CD4-positive, alpha-beta memory T cell (primary cell): ENCODE results near the gene ACAA1. TPM values are rescaled to one million over a fixed set of nuclear protein-coding genes. Genes with fewer than 3 reads are reported as not detected.

Source experiments
- CTCF ChIA-PET: fragments of 350-600 bp; sonication (Branson Sonifier 250); formaldehyde crosslinking; loops from one replicate; lab custom pipeline; 2021; ENCODE audit warnings: inconsistent platforms; ENCODE audit not compliant: partially characterized antibody; lab: Charles Lee
- POLR2A ChIA-PET: fragments of 350-600 bp; sonication (Branson Sonifier 250); formaldehyde crosslinking; loops from one replicate; lab custom pipeline; 2021; ENCODE audit not compliant: partially characterized antibody; lab: Charles Lee
- DNase-seq, 5 donors: peaks; one replicate each; pipeline versions ENCODE4 v3.0.0 to v3.0.0-alpha.2; 2020 to 2022; ENCODE audit warnings: mixed read lengths in 1 of 5
- H3K27ac ChIP-seq: one replicate; pipeline ENCODE4 v1.7.0; 2013; ENCODE audit warnings: low read depth, low read length
- H3K27me3 ChIP-seq: 2 replicates; pipeline ENCODE4 v1.7.0; 2013; ENCODE audit warnings: mild to moderate bottlenecking, low read length, moderate library complexity; ENCODE audit not compliant: insufficient read depth
- H3K36me3 ChIP-seq: 2 replicates; pipeline ENCODE4 v1.7.0; 2013; ENCODE audit warnings: mild to moderate bottlenecking, low read length, moderate library complexity; ENCODE audit not compliant: insufficient read depth
- H3K4me1 ChIP-seq: 2 replicates; pipeline ENCODE4 v1.7.0; 2013; ENCODE audit warnings: mild to moderate bottlenecking, low read length, moderate library complexity; ENCODE audit not compliant: insufficient read depth
- H3K4me3 ChIP-seq, 2 donors: one replicate each; pipeline ENCODE4 v1.7.0; 2013; ENCODE audit warnings: low read length in 2 of 2, mild to moderate bottlenecking in 1 of 2
- H3K9me3 ChIP-seq, 2 donors: one replicate each; pipeline ENCODE4 v1.7.0; 2013; ENCODE audit warnings: low read length in 2 of 2, control low read depth in 1 of 2; ENCODE audit not compliant: control insufficient read depth in 1 of 2
- H3K27ac Mint-ChIP-seq, 7 donors: one replicate each; pipeline ENCODE4 v1.8.0; 2020 to 2021; ENCODE audit warnings: mixed read lengths in 7 of 7, mild to moderate bottlenecking in 6 of 7, inconsistent platforms in 3 of 7, moderate library complexity in 3 of 7
- H3K27me3 Mint-ChIP-seq, 2 donors: one replicate each; pipeline ENCODE4 v1.8.0; 2020 to 2021; ENCODE audit warnings: mixed read lengths in 2 of 2
- H3K36me3 Mint-ChIP-seq, 2 donors: one replicate each; pipeline ENCODE4 v1.8.0; 2020 to 2021; ENCODE audit warnings: mixed read lengths in 2 of 2, inconsistent platforms in 1 of 2, mild to moderate bottlenecking in 1 of 2
- H3K4me1 Mint-ChIP-seq, 4 donors: one replicate each; pipeline ENCODE4 v1.8.0; 2020 to 2021; ENCODE audit warnings: mixed read lengths in 4 of 4, mild to moderate bottlenecking in 1 of 4
- H3K4me3 Mint-ChIP-seq, 8 donors: one replicate each; pipeline ENCODE4 v1.8.0; 2020 to 2021; ENCODE audit warnings: mixed read lengths in 8 of 8, mild to moderate bottlenecking in 7 of 8, moderate library complexity in 6 of 8, inconsistent platforms in 3 of 8
- H3K9me3 Mint-ChIP-seq, 8 donors: one replicate each; pipeline ENCODE4 v1.8.0; 2020 to 2021; ENCODE audit warnings: mixed read lengths in 8 of 8, mild to moderate bottlenecking in 5 of 8, inconsistent platforms in 3 of 8, moderate library complexity in 1 of 8
- intact Hi-C: fragments of 100-400 bp; cut with micrococcal nuclease; formaldehyde crosslinking; loops from one replicate; pipeline ENCODE4 v1.15.1; 2023
- polyA plus RNA-seq, 2 donors: library from polyadenylated mRNA; unstranded; fragments of 300-500 nt; fragmentation: Illumina TruSeq; gene quantifications; one replicate each; pipeline ENCODE4 v1.2.3, GENCODE V29; 2021
- total RNA-seq, 2 experiments: library from RNA; stranded (reverse); gene quantifications; one replicate each; pipeline ENCODE4 v1.2.3, GENCODE V29; 2021

Gene ACAA1
- total and polyA plus RNA-seq, 4 experiments from 2014 or later: 52.4 to 82.8 (median 77.5) TPM

GRCh38 chr3:38121451-38121831, 15.5 kb downstream of the ACAA1 start:
- no peak overlapping the region for H3K27ac Mint-ChIP-seq
- Histone ChIP-seq H3K36me3 (peaks cover 52% of the 10 kb centered on the region), H3K27ac (no peak overlapping the region), H3K9me3 (no peaks in the 10 kb centered on the region), H3K4me3 (no peak overlapping the region), H3K4me1 (no peaks in the 10 kb centered on the region), H3K27me3 (no peaks in the 10 kb centered on the region)
- H3K27me3 Mint-ChIP-seq: no peaks in the 10 kb centered on the region
- H3K4me1 Mint-ChIP-seq: peaks cover 4 to 12% (median 6%) of the 10 kb centered on the region in 4 donors
- no peaks in the 10 kb centered on the region for H3K9me3 Mint-ChIP-seq
- H3K4me3 Mint-ChIP-seq: no peak overlapping the region
- intact Hi-C loops: no loop called here
- ChIA-PET CTCF (interaction anchor here (1.6 kb wide), 1 partner anchor 225 kb away, joined by 7 read pairs; the partner anchor contains the start of gene XYLB), POLR2A (interaction anchor here (1.0 to 2.9 kb wide), 2 partner anchors 16 to 45 kb away, joined by 3 to 12 read pairs; partner anchors contain the start of gene ACAA1)
- H3K36me3 Mint-ChIP-seq: peaks cover 22 to 60% of the 10 kb centered on the region in 2 donors
- no peak for DNase-seq

GRCh38 chr3:38120693-38121450, 16.1 kb downstream of the ACAA1 start:
- peaks cover 4 to 13% (median 6%) of the 10 kb centered on the region in 4 donors for H3K4me1 Mint-ChIP-seq
- H3K27ac ChIP-seq: no peak overlapping the region
- H3K4me3 Mint-ChIP-seq: no peak overlapping the region
- no peaks in the 10 kb centered on the region for H3K27me3 ChIP-seq
- no peaks in the 10 kb centered on the region for H3K4me1 ChIP-seq
- no peaks in the 10 kb centered on the region for H3K9me3 ChIP-seq
- H3K27ac Mint-ChIP-seq: peak overlapping the region in 5 of 7 donors; percentile 46 to 73 (median 58)
- ChIA-PET POLR2A (interaction anchor here (1.0 to 2.9 kb wide), 3 partner anchors 16 to 46 kb away, joined by 3 to 12 read pairs (median 4); partner anchors contain the start of genes ACAA1 and OXSR1), CTCF (interaction anchor here (1.2 to 1.6 kb wide), 3 partner anchors 13 to 225 kb away, joined by 3 to 7 read pairs (median 3); partner anchors contain the start of gene XYLB)
- H3K27me3 Mint-ChIP-seq: no peaks in the 10 kb centered on the region
- H3K36me3 Mint-ChIP-seq: peaks cover 20 to 54% of the 10 kb centered on the region in 2 donors
- intact Hi-C loops: no loop called here
- DNase-seq: no peak
- H3K9me3 Mint-ChIP-seq: no peaks in the 10 kb centered on the region
- peaks cover 46% of the 10 kb centered on the region for H3K36me3 ChIP-seq
- no peak overlapping the region for H3K4me3 ChIP-seq

- Histone ChIP-seq H3K4me1 (no peaks in the 10 kb centered on the region), H3K4me3 (no peak overlapping the region), H3K27ac (no peak overlapping the region), H3K36me3 (peaks cover 38% of the 10 kb centered on the region), H3K9me3 (no peaks in the 10 kb centered on the region), H3K27me3 (no peaks in the 10 kb centered on the region)
- intact Hi-C loops: no loop called here
- H3K27ac Mint-ChIP-seq: peak overlapping the region in 5 of 7 donors; percentile 51 to 69 (median 58)
- ChIA-PET POLR2A (interaction anchor here (0.9 to 2.9 kb wide), 5 partner anchors 8 to 47 kb away, joined by 3 to 12 read pairs (median 3); partner anchors contain the start of genes ACAA1 and OXSR1), CTCF (interaction anchor here (0.7 to 4.1 kb wide), 12 partner anchors 12 to 360 kb away, joined by 3 to 38 read pairs (median 4); partner anchors contain the start of gene XYLB)
- no peak for DNase-seq
- peaks cover 4 to 15% (median 6%) of the 10 kb centered on the region in 4 donors for H3K4me1 Mint-ChIP-seq
- no peaks in the 10 kb centered on the region for H3K9me3 Mint-ChIP-seq
- H3K4me3 Mint-ChIP-seq: no peak overlapping the region
- H3K27me3 Mint-ChIP-seq: no peaks in the 10 kb centered on the region
- H3K36me3 Mint-ChIP-seq: peaks cover 12 to 46% of the 10 kb centered on the region in 2 donors
Observed at GRCh38 chr3:38119821-38120692, 16.9 kb downstream of the ACAA1 start.

DNA sequence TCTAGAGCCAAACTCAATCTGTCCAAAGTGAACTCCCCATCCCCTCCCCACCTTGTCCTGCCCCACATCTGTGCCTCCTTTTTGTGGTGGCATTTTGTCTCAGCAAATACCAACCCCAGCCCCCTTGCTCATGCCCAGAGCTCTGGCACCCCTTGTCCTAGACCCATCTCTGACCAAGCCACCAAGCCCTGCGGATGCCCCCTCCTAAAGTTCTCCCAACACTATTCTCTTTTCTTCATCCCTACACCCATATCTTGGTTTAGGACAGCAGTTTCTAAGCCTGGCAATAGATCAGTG, 17.7 kb downstream of the ACAA1 start:
- Mint-ChIP-seq H3K36me3 (peaks cover 8 to 38% of the 10 kb centered on the region in 2 donors), H3K9me3 (no peaks in the 10 kb centered on the region), H3K4me3 (no peak overlapping the region), H3K27ac (peak overlapping the region in 4 of 7 donors; percentile 17 to 72 (median 19)), H3K27me3 (no peaks in the 10 kb centered on the region), H3K4me1 (peaks cover 2 to 15% (median 6%) of the 10 kb centered on the region in 4 donors)
- ChIA-PET POLR2A (interaction anchor here (0.9 kb wide), 1 partner anchor 13 kb away, joined by 3 read pairs; no protein-coding TSS in a partner anchor), CTCF (interaction anchor here (0.8 to 4.1 kb wide), 10 partner anchors 7 to 361 kb away, joined by 3 to 38 read pairs (median 4); partner anchors contain the start of gene XYLB)
- intact Hi-C loops: no loop called here
- Histone ChIP-seq H3K4me1 (no peaks in the 10 kb centered on the region), H3K36me3 (peaks cover 30% of the 10 kb centered on the region), H3K9me3 (no peaks in the 10 kb centered on the region), H3K27me3 (no peaks in the 10 kb centered on the region), H3K4me3 (no peak overlapping the region), H3K27ac (no peak overlapping the region)
- no peak for DNase-seq

DNA sequence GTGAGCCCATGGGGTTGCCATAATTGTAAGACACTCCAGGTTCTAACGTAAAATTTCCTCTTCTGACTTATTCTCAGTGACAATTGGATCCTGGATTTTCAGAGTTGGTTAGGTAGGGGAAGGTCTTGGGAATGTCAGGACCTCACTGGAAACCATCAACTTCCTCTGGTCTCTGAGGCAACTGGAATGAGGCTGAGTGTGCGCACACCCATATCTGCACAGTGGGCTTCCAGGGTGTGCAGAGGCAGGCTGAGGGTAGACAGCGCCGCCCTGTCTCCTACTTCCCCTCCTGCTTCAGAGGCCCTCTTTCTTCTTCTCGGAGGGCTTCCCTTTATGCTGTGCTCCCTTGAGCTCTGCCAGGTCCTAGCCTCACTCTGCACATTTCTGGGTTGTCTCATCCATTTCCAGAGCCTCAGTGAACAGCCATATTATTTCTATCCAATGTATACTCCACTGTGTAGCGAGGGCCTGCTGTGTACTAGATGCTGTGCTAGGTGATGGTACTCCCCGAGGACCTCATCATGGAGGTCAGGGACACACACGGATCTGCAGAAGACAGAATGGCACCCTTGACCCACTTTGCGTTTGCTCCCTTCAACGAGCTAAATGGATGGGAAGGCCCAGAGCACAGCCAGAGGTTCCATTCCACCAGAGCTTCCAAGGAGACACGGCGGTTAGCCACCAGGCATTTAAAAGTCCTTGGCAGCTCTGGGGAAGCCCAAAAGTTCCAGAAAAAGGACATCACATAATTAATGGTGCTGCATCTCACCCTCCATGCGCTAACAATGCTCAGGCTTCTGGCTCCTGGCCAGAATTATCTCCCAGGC, 18.3 kb downstream of the ACAA1 start:
- H3K36me3 ChIP-seq: peaks cover 26% of the 10 kb centered on the region
- no peak overlapping the region for H3K27ac ChIP-seq
- H3K4me1 ChIP-seq: no peaks in the 10 kb centered on the region
- Mint-ChIP-seq H3K4me1 (peaks cover 2 to 15% (median 6%) of the 10 kb centered on the region in 4 donors), H3K27ac (peak overlapping the region in 4 of 7 donors; percentile 25 to 72 (median 66)), H3K9me3 (no peaks in the 10 kb centered on the region), H3K4me3 (no peak overlapping the region), H3K27me3 (no peaks in the 10 kb centered on the region), H3K36me3 (peaks cover 8 to 34% of the 10 kb centered on the region in 2 donors)
- POLR2A ChIA-PET: interaction anchor here (0.6 to 1.5 kb wide), 3 partner anchors 10 to 46 kb away, joined by 3 to 9 read pairs (median 3); partner anchors contain the start of gene OXSR1
- no peaks in the 10 kb centered on the region for H3K27me3 ChIP-seq
- DNase-seq: no peak
- no peak overlapping the region for H3K4me3 ChIP-seq
- H3K9me3 ChIP-seq: no peaks in the 10 kb centered on the region
- intact Hi-C loops: loop anchor here (1.0 kb wide), 3 partner anchors 47 to 362 kb away; partner anchors contain the start of genes OXSR1 and XYLB
- CTCF ChIA-PET: interaction anchor here (0.8 to 4.1 kb wide), 16 partner anchors 8 to 361 kb away, joined by 3 to 38 read pairs (median 6); partner anchors contain the start of genes OXSR1 and XYLB
